SKM-1 (cell line): Measurements from ENCODE around the gene NUB1.
A peak's percentile ranks its signal among the peaks of the same experiment; 100 is the strongest.

ENCODE experiments used
- DNase-seq: peaks from one replicate; lab custom pipeline; 2025; ENCODE audit not compliant: unreplicated experiment; lab: John Stamatoyannopoulos, UW

The NUB1 gene

DNA sequence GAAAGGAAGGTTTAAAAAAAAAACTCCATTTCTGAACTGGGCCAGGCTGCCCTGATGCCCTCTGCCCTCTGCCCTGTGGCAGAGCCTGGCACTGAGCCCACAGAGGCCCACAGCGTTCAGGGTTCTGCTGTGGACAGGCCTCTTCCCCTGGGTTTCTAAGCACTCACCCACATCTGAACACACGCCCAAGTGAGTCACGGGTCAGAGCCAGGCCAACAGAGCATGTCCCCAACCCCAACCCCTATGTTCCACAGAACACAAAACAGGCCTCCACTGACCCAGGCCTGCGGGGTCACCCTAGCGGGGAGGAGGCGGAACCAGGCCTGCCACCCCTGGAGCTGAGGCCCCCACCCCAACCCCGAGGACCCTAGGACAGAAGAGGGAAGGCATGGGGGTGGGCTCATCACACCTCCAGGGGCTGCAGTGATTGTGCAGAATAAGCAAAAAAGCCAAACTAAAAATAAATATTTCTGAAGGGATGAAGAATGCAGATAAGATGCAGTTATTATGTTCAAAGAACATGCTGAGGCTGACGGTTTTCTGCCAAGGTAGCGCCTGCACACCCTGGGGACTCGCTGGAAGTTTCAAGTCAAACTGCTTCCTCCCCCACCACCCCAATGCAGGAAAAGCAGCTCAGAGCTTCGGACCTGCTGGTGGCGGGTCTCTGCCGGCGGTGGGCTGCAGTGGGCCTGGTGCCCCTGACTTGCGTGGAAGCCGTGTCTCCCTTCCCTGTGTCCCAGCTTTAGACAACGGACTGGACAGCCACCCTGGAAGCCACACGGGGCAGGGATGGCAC, 62.8 kb downstream of the NUB1 start:
- DNase-seq: peak; percentile 3

- no peak for DNase-seq
These were observed 63.4 kb downstream of the NUB1 start for GRCh38 chr7:151405056-151405455.

DNA sequence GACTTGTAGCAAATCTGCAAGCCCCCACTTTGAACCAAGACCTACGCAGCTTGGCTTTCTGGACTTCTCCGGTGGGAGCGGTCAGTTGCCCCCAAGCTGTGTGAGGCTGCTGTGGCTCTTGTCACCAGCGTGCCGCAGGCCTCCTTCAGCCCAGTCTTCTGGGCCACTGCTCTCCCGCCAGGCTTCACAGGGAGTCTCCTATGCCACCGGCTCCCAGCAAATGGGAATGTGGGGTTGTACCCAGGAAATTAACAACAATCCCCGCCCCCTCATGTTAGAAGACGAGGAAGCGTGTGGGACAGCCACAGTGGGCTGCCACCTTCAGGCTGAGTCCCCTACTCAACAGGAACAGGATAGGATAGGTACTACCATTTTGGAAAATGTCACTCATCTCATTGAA, 64.0 kb downstream of the NUB1 start:
- DNase-seq: no peak

DNA sequence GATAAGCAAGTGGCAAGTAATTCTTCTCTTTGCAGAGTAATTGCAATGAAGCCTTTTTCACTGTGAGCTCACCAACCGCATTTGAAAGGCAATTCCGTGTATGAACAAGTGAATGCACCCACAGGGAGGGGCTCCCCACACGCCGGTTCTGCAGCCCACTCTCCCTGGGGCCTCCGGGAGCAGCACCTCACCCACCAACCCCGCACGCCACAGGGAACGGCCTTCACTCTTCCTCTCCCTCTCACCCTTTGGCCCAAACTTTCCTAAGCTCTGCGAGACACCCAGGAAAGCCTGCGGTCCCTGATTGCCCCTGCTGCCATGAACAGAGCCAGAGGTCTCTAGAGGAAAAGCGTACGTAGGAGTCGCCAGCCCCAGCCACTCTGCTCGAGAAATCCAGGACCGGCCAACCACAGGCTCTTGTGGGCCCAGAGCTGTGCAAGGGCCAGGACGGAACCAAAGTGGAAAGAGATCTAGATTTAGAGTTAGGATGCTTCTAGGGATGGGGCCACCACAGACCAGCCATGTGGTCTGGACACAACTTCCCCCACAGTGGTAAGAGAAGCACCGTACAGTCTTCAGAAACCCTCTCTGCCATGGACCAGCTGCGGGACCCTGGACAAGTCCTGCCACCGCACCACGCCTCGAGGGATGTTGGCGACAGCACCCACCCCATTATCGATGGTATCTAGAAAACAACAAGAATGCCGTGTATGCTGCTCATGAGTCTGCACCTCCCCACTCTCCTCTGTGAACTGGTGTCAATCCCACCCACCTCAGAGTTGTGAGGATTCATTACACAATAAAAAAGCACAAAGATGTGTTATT, 64.7 kb downstream of the NUB1 start:
- no peak for DNase-seq

DNA sequence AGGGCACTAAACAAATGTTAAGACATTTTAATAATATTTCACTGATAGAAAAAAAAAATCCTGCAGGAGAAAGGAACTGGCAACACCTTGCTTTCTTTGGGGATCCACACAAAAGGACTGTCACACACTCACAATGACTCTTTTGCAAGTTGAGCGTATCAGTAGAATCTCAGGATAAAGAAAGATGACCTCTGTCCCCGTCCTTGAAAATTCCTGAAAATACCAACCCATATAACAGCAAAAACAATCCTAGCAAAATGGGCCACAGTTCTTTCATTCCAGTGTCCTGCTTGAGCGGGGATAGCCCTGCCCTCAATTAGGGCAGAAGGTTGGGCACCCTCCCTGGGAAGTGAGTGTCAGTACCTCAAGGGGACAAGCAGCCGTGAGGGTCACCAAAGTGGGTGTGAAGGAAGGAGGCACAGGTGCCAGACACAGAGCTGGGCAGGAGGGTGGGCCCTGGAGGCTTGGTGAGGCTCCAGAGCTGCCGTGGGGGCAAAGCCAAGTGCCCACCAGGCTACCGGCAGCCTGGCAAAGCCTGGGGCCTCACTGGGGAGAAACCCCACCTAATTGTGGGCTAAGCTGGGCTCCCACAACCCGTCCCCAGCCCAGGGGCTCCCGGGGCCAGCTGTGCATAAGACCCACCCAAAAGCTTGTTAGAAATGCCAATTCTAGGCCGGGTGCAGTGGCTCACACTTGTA, 65.4 kb downstream of the NUB1 start:
- no peak for DNase-seq

DNA sequence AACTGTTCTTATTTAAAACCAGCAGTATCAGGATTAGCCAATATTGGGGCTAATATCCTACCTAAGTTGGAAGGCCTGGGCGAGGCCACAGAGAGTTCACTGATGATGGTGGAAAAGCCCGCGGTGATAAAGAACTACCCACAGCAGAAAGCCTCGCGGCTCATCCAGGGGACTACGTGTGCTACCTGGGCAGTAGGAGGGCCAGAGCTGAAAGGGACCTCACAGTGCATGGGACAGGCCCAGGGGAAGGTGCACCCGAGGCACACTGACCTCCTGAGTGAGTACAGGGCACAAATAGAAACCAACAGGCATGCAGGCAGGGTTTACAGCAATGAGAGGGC, 66.9 kb downstream of the NUB1 start:
- DNase-seq: no peak

DNA sequence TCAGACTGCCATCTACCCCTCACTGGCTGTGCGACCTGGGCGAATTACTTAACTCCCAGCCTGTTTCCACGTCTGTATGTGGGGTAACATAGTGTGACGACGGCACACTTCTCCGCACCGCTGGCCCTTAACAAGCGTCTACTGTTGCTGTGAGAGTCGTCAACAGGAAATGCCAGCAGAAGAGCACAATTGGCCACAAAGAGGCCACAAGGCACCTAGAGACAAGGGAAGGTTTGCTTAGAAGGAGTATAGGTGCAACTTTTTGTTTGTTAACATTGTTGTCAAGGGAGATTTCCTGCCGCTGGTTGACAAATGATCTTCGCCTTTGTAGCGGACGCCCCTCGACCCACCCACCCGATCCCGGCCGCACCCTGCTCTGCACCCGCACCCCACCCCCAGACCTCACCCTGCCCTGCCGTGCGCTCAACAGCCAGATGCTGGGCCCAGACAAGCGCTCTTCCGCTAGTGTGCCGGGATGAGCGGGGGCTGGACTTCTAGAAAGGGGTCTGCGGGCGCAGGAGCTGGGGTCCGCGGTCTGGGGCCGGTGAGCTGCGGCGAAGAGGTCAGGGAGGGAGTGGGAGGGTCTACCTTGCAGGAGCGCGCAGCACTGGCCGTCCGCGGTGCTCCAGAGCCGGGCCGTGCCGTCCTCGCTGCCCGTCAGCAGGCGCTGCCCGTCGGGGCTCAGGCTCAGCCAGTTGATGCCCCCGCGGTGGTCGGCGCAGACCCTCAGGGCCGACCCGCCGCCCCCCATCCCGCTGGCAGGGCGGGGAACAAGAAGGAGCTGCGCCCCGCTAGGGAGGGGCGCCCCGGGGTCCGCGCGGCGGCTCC, 67.4 kb downstream of the NUB1 start:
- no peak for DNase-seq

DNA sequence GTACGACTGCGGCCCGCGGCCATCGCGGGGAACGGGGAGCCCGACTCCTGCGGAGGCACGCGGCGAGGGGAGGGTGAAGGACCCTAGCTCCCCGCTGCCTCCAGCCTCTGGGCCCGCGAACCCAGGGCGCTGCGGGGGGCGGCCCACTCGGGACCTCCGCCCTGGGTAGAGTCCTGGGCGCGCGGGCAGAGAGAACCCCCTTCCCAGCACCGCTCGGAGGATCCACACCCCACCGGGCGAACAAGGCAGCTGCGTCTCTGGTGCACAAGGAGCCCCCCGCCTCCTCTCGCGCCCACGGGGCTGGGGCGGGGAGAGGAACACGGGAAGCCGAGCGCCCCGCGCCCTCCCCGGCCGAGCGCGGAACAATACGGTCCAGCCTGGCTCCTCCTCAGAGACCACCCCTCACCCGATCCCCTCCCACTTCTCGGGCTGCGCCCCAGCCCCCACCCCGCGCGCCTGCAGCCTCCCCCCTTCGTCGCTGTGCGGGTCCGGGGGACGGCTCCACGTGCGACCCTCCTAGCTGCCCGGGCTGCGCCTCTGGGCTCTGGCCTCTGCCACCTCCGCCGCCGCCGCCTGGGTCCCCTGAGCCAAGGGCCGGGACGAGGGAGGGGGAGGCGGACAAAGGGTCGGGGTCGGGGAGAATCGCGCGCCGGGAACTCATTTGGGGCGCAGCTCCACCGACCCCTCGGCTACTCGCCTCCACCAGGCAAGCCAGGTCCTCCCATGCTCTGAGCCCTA, 68.2 kb downstream of the NUB1 start, which contains the start of gene WDR86:
TSS of gene WDR86 (minus strand) at position 372 of the 738 bp plus-strand sequence. CDS start 449 bp downstream, outside the sequence.
- no peak for DNase-seq

DNA sequence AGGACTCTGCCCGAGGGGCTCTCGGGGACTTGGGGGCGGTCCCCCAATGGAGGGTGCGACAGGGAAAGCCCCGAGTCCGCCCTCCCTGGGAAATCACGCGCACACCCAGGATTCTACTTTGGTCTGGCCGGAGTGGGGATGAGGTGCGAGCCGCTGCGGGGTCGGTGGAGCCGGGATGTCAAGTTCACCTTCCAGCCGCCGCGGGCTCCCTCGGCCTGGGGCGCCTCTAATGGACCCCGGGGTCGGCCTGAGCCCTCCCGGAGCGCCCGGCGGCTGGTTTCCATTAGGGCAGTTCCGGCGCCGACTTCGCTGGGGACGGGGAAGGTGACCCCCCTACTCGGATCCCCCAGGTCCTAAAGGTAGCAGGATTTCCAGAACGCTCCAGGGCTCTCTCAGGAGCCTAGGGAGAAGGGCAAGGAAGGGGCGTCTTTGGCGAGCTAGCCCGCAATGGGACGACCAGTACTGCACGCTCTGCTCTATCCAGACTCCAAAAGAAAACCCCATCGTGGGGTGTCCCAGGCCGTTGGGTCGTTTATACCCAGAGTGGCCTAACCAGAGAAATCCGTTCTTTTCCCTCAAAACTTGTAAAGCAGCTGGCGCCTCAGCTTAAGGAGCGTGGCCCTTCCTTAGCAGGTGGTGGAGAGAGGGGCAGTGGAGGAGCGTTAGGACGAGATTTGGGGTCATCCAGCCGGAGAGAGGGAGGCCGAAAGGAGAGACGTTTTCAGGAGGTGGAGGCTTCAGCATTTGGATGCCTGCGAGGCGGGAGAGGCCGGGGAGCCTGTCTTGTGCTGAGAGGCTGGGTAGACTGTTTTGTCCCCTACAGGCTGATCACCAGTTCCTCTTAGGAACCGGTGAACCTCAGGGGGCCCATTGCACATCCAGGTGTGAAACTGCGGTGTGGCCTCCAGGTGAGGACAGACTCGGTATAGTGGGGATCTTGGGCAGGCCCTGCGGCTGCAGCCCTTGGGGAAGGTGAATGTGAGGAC, 69.1 kb downstream of the NUB1 start:
- no peak for DNase-seq

GRCh38 chr7:151411551-151411950, 69.9 kb downstream of the NUB1 start:
- DNase-seq: no peak

- DNase-seq: no peak
These were observed 70.7 kb downstream of the NUB1 start for GRCh38 chr7:151412318-151412717.

GRCh38 chr7:151413241-151413640, 71.6 kb downstream of the NUB1 start:
- no peak for DNase-seq

DNA sequence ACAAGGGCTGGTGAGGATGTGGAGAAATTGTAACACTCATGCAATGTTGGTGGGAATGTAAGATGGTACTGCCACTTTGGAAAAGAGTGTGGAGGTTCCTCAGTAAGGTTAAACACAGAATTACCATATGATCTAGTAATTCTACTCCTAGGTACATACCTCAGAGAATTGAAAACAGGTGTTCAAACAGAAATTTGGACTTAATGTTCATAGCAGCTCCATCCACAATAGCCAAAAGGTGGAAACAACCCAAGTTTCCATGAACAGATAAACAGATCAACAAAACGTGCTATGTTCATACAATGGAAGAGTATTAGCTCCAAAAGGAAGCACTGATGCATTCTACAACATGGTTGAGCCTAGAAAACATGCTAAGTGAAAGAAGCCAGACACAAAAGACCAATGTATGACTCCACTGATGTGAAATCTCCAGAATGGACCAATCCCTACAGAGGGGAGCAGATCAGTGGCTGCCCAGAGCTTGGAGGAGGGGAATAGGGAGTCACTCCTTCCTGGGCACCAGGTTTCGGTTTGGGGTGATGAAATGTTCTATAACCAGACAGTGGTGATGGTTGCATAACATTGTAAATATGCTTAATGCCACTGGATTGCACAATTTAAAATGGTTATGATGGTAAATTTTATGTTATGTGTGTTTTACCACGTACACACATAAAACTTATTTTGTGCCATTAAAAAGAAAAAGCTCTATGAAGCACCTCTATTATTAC, 73.9 kb downstream of the NUB1 start:
- peak; percentile 65 for DNase-seq

- no peak for DNase-seq
These were observed 74.7 kb downstream of the NUB1 start for GRCh38 chr7:151416112-151416940.

GRCh38 chr7:151416941-151417315, 75.3 kb downstream of the NUB1 start:
- DNase-seq: no peak

GRCh38 chr7:151420144-151420543, 78.5 kb downstream of the NUB1 start:
- DNase-seq: no peak

- DNase-seq: no peak
These were observed 80.6 kb downstream of the NUB1 start for GRCh38 chr7:151422212-151422611.
